Tibial nerve (tissue), 3 donors: ENCODE measurements around the gene DENND2D.

Experiments
- CTCF ChIP-seq, 5 experiments: fragments of 200-600 bp in 3 of 5; fragments of 450-650 bp in 2 of 5; sonication (generic) in 3 of 5; IDR thresholded peaks; one replicate each; pipeline ENCODE4 v1.5.1; 2016 to 2019; ENCODE audit warnings: antibody characterized with exemption in 5 of 5, mild to moderate bottlenecking in 3 of 5, moderate library complexity in 2 of 5
- POLR2A ChIP-seq, 2 donors: fragments of 450-650 bp; IDR thresholded peaks; one replicate each; pipeline ENCODE4 v1.6.1; 2017; ENCODE audit warnings: antibody characterized with exemption in 2 of 2, mild to moderate bottlenecking in 2 of 2, moderate library complexity in 2 of 2

- TF ChIP-seq CTCF (IDR thresholded peaks at IDR 0.05) (no peak), POLR2A (IDR thresholded peaks at IDR 0.05) (no peak)
These were observed 19.9 kb upstream of the DENND2D start for GRCh38 chr1:111220302-111220890.
